Fibroblast of mammary gland (primary cell): ENCODE results near the gene RASIP1.

Experiments used
- DNase-seq: peaks from one replicate; pipeline ENCODE4 v3.0.0-alpha.2; 2010; ENCODE audit warnings: low read depth
- H3K4me3 ChIP-seq: 2 replicates; pipeline ENCODE4 v1.5.1; 2011; ENCODE audit warnings: low read depth, mild to moderate bottlenecking, low read length, moderate library complexity; ENCODE audit not compliant: control insufficient read depth
- TF ChIP-seq, protein P1 (sequence below): conservative IDR thresholded peaks from 2 replicates; pipeline ENCODE4 v1.5.1; 2011; ENCODE audit warnings: low read depth, low read length, inconsistent platforms; ENCODE audit not compliant: control insufficient read depth, insufficient read depth

The RASIP1 gene

DNA sequence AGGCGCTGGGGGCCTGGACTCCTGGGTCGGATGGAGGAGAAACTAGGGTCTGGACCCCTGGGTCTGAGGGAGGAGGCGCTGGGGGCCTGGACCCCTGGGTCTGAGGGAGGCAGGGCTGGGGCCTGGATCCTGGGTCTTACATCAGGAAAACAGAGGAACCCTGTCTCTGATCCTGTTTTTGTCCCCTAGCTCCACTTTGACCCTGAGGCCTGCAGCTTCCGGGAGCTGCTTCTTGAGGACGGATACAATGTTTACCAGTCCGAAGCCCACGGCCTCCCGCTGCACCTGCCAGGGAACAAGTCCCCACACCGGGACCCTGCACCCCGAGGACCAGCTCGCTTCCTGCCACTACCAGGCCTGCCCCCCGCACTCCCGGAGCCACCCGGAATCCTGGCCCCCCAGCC lies 17.3 kb upstream of the RASIP1 start:
- TF ChIP-seq, protein P1, sequence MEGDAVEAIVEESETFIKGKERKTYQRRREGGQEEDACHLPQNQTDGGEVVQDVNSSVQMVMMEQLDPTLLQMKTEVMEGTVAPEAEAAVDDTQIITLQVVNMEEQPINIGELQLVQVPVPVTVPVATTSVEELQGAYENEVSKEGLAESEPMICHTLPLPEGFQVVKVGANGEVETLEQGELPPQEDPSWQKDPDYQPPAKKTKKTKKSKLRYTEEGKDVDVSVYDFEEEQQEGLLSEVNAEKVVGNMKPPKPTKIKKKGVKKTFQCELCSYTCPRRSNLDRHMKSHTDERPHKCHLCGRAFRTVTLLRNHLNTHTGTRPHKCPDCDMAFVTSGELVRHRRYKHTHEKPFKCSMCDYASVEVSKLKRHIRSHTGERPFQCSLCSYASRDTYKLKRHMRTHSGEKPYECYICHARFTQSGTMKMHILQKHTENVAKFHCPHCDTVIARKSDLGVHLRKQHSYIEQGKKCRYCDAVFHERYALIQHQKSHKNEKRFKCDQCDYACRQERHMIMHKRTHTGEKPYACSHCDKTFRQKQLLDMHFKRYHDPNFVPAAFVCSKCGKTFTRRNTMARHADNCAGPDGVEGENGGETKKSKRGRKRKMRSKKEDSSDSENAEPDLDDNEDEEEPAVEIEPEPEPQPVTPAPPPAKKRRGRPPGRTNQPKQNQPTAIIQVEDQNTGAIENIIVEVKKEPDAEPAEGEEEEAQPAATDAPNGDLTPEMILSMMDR = no peak
- no peak overlapping the region for H3K4me3 ChIP-seq
- DNase-seq = no peak

DNA sequence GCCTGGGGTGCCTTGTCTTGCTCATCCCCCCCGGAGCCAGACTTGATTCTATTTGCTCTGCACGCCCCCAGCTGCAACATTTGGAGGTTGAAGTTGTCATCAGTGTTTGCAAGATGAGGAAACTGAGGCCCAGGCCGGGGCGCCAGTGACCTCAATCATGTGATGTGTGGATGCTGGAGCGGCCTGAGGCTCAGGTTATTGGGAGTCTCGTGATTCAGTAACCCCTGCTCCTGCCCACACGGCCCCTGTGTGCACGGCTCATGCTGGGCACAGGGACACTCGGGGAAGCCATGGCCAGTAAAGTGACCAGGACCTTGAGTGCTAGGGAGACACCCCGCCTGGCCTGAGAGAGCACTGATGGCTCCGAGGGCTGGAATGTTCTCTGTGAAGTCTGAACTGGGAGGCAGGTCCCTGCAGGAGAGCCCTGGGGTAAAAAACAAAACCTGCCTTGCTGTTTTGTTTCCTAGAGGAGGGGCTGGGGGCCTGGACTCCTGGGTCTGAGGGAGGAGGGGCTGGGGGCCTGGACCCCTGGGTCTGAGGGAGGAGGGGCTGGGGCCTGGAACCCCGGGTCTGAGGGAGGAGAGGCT lies 16.8 kb upstream of the RASIP1 start:
- TF ChIP-seq, protein P1 = no peak
- H3K4me3 ChIP-seq = no peak overlapping the region
- no peak for DNase-seq

DNA sequence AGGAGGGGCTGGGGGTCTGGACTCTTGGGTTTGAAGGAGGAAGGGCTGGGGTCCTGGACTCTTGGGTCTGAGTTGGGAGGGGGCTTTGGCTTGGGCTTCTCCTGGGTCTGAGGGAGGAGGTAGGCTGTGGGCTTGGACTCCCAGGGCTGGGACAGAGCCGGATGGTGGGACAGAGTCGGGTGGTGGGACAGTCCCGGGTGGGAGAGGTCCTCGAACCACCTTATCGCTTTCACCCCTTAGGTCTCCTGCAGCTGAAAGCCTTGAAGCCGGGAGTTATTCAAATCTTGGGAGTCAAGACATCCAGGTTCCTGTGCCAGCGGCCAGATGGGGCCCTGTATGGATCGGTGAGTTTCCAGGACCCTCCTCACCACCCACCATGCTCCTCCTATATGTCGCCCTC lies 16.3 kb upstream of the RASIP1 start:
- TF ChIP-seq, protein P1 = no peak
- no peak overlapping the region for H3K4me3 ChIP-seq
- no peak for DNase-seq

DNA sequence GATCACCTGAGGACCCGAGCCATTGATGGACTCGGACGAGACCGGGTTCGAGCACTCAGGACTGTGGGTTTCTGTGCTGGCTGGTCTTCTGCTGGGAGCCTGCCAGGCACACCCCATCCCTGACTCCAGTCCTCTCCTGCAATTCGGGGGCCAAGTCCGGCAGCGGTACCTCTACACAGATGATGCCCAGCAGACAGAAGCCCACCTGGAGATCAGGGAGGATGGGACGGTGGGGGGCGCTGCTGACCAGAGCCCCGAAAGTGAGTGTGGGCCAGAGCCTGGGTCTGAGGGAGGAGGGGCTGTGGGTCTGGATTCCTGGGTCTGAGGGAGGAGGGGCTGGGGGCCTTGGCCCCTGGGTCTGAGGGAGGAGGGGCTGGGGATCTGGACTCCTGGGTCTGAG lies 15.8 kb upstream of the RASIP1 start:
- TF ChIP-seq, protein P1 = no peak
- DNase-seq = no peak
- no peak overlapping the region for H3K4me3 ChIP-seq

DNA sequence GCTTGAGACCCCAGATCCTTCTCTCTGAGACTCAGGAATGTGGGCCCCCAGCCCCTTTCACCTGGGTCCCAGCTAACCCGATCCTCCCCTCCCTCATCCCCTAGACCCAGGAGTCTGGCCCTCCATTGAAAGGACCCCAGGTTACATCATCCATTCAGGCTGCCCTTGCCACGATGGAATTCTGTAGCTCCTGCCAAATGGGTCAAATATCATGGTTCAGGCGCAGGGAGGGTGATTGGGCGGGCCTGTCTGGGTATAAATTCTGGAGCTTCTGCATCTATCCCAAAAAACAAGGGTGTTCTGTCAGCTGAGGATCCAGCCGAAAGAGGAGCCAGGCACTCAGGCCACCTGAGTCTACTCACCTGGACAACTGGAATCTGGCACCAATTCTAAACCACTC lies 15.4 kb upstream of the RASIP1 start:
- TF ChIP-seq, protein P1 = no peak
- H3K4me3 ChIP-seq = no peak overlapping the region
- no peak for DNase-seq

DNA sequence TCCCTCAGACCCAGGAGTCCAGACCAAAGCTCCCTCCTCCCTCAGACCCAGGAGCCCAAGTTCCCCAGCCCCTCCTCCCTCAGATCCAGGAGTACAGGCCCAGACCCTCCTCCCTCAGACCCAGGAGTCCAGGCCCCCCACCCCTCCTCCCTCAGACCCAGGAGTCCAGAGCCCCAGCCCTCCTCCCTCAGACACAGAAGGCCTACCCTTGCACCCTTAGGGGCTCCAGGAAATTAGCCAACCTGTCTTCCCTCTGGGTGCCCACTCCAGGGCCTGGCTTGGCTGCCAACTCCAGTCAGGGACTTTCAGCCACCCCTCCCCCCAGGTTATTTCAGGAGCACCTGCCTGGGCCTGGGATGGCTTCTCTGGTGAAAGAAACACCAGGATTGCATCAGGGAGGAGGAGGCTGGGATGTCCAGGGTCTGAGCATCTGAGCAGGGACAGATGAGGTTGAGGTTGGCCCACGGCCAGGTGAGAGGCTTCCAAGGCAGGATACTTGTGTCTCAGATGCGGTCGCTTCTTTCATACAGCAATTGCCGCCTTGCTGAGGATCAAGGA lies 14.8 kb upstream of the RASIP1 start, which contains the start of gene FGF21:
Gene FGF21 (plus strand): TSS at position 441 of the 558 bp plus-strand sequence. CDS start 713 bp downstream, outside the sequence.
- DNase-seq = no peak
- H3K4me3 ChIP-seq = no peak within 1 kb of the TSS
- TF ChIP-seq, protein P1 = no peak
